A172 (cell line): ENCODE data around the gene SPSB1. TPM values are rescaled to one million over a fixed set of nuclear protein-coding genes. Genes with fewer than 3 reads are reported as not detected.

Source experiments
- DNase-seq: peaks from one replicate; pipeline ENCODE4 v3.0.0-alpha.2; 2015; ENCODE audit warnings: low spot score
- total RNA-seq: library from RNA; depleted of rRNA; stranded (reverse); fragments of >200 nt; shearing (Covaris generic); gene quantifications from 2 replicates; pipeline ENCODE4 v1.2.3, GENCODE V29; 2014

Gene SPSB1
- total RNA-seq, 1 experiment from 2014 or later, result 8.7 TPM

- no peak for DNase-seq
These were observed 13.4 kb upstream of the SPSB1 start for GRCh38 chr1:9279172-9279840.

GRCh38 chr1:9280015-9280860 is 12.5 kb upstream of the SPSB1 start:
- DNase-seq, result peak; percentile 84

GRCh38 chr1:9281071-9281827 is 11.4 kb upstream of the SPSB1 start:
- no peak for DNase-seq

GRCh38 chr1:9281908-9282695 is 10.6 kb upstream of the SPSB1 start:
- no peak for DNase-seq

GRCh38 chr1:9282696-9282955 is 10.1 kb upstream of the SPSB1 start:
- DNase-seq, result no peak

- DNase-seq, result no peak
These were observed 8.6 kb upstream of the SPSB1 start for GRCh38 chr1:9284061-9284460.

- DNase-seq, result no peak
These were observed 6.1 kb upstream of the SPSB1 start for GRCh38 chr1:9286556-9286955.

GRCh38 chr1:9289090-9289534 is 3.6 kb upstream of the SPSB1 start:
- DNase-seq, result no peak

- DNase-seq, result peak; percentile 58
These were observed 2.8 kb upstream of the SPSB1 start for GRCh38 chr1:9289711-9290485.

GRCh38 chr1:9291914-9292360 is 757 bp upstream of the SPSB1 start:
- DNase-seq, result no peak

- DNase-seq, result no peak
These were observed 493 bp downstream of the SPSB1 start for GRCh38 chr1:9293241-9293532.

GRCh38 chr1:9293533-9294404 is 1.1 kb downstream of the SPSB1 start:
- DNase-seq, result no peak

GRCh38 chr1:9294405-9294773 is 1.7 kb downstream of the SPSB1 start:
- peak; percentile 87 for DNase-seq

GRCh38 chr1:9294910-9295636 is 2.4 kb downstream of the SPSB1 start:
- no peak for DNase-seq

- no peak for DNase-seq
These were observed 3.2 kb downstream of the SPSB1 start for GRCh38 chr1:9295884-9296283.

GRCh38 chr1:9296850-9297249 is 4.2 kb downstream of the SPSB1 start:
- DNase-seq, result no peak

- no peak for DNase-seq
These were observed 5.1 kb downstream of the SPSB1 start for GRCh38 chr1:9297831-9298230.

GRCh38 chr1:9298282-9298681 is 5.6 kb downstream of the SPSB1 start:
- no peak for DNase-seq
